Mucosa of rectum (tissue), 2 donors: ENCODE results near the gene HRH3.

Experiments used
- H3K27ac ChIP-seq, 2 donors: one replicate each; pipeline ENCODE4 v1.7.0; 2013; ENCODE audit warnings: inconsistent platforms in 2 of 2, low read depth in 2 of 2, low read length in 2 of 2
- H3K27me3 ChIP-seq, 2 donors: one replicate each; pipeline ENCODE4 v1.7.0; 2013; ENCODE audit warnings: low read length in 2 of 2; ENCODE audit not compliant: control insufficient read depth in 2 of 2, insufficient read depth in 2 of 2
- H3K36me3 ChIP-seq, 2 donors: one replicate each; pipeline ENCODE4 v1.7.0; 2013; ENCODE audit warnings: low read length in 2 of 2; ENCODE audit not compliant: control insufficient read depth in 2 of 2, insufficient read depth in 2 of 2
- H3K4me1 ChIP-seq, 2 donors: one replicate each; pipeline ENCODE4 v1.7.0; 2013; ENCODE audit warnings: low read length in 2 of 2, mild to moderate bottlenecking in 1 of 2; ENCODE audit not compliant: control insufficient read depth in 2 of 2, insufficient read depth in 2 of 2
- H3K4me3 ChIP-seq, 2 donors: one replicate each; pipeline ENCODE4 v1.7.0; 2013; ENCODE audit warnings: low read length in 2 of 2
- H3K9ac ChIP-seq, 2 donors: one replicate each; pipeline ENCODE4 v1.7.0; 2013; ENCODE audit warnings: low read length in 2 of 2, low read depth in 1 of 2, mild to moderate bottlenecking in 1 of 2
- H3K9me3 ChIP-seq, 2 donors: one replicate each; pipeline ENCODE4 v1.7.0; 2013; ENCODE audit warnings: low read length in 2 of 2; ENCODE audit not compliant: control insufficient read depth in 2 of 2
- donor health status: healthy.
- donor health status: Normal muscosa, but diverticular disease.

The HRH3 gene

GRCh38 chr20:62237801-62238568, 17.9 kb upstream of the HRH3 start, which contains the start of gene OSBPL2:
TSS of gene OSBPL2 (plus strand) at chr20:62238521. CDS start at chr20:62256185, 17,664 bp downstream.
- Histone ChIP-seq H3K9me3 (no peaks in the 10 kb centered on the region), H3K9ac (peak within 1 kb of the TSS; percentile 86 to 91), H3K4me3 (peak within 1 kb of the TSS; percentile 78 to 87), H3K4me1 (peaks cover 33 to 38% of the 10 kb centered on the region in 2 donors), H3K27me3 (no peaks in the 10 kb centered on the region), H3K36me3 (peaks cover 1 to 8% of the 10 kb centered on the region in 2 donors), H3K27ac (peak within 1 kb of the TSS; percentile 84 to 91)

DNA sequence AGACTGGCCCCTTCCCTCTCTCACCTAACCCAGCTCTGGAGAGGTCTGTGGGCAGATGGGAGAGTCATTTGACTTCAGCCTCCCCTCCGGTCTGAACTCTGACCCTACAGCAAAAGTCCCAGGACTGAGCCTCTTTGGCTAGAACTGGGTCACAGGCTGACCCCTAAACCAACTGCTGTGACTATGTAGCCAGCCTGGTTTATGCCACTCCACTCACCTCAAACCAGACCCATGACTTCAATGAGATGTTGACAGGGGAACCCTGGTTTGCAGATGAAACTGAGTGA, 17.4 kb upstream of the HRH3 start:
- Histone ChIP-seq H3K9ac (peak overlapping the region; percentile 46 to 65), H3K4me1 (peaks cover 29 to 36% of the 10 kb centered on the region in 2 donors)

DNA sequence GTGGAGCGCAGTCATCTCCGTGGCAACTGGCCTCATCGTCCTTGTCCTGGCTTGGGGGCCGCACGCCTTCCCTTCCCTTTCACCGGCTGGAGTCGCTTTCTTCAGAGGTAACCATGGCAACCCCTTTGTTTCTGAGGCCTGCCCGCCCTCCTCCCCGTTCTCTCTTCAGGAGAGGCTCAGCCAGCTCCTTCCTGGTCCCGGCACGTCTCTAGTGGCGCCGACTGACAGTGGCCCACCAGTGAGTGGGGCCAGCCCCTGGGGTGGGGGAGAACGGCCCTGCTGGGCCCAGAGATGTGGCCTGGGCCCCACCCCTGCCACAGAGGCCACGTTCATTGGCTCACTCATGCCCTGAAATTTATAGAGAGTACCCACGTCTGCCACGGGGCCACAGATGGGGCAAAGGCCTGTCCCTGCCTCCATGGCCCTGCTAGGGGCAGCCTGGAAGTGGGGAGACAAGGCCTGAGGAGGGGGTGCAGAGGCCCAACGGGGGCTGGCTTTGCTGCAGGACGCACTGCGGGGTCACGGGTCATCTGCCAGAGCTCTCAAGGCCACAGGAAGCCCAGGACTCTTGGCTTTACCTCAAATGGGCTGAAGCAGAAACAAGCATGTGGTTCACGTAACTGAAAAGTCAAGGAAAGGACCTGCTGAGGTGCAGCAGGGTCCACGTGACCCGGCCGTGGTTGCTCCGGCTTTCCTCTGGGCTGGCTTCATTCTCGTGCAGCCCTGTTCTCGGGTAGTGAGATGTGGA, 16.9 kb upstream of the HRH3 start:
- Histone ChIP-seq H3K9me3 (no peaks in the 10 kb centered on the region), H3K36me3 (peaks cover 0 to 3% of the 10 kb centered on the region in 2 donors), H3K4me1 (peaks cover 25 to 31% of the 10 kb centered on the region in 2 donors), H3K9ac (no peak overlapping the region), H3K4me3 (no peak overlapping the region), H3K27me3 (no peaks in the 10 kb centered on the region), H3K27ac (no peak overlapping the region)

More for the DNA sequence above, 17.4 kb upstream of the HRH3 start:
- peak overlapping the region; percentile 60 to 74 for H3K4me3 ChIP-seq
- no peaks in the 10 kb centered on the region for H3K27me3 ChIP-seq
- no peak overlapping the region for H3K27ac ChIP-seq
- peaks cover 0 to 6% of the 10 kb centered on the region in 2 donors for H3K36me3 ChIP-seq
- no peaks in the 10 kb centered on the region for H3K9me3 ChIP-seq

DNA sequence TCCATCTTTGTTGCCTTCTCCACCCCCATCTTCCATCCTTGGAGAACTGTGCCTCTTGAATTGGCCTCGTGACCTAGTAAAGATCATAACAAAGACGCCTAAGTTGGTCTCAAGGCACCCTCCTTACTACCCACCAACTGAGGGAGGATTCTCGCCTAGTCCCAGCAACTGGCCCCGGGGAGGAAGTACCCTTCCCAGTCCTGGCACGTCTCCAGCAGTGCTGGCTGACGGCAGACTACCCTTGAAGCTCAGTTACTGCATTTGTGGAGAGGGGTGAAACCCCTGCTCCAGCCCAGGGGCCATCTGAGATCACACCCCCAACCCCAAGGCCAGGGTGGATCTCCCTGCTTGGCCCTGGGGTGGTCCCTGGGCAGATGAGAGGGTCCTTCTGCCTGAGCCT, 16.1 kb upstream of the HRH3 start:
- Histone ChIP-seq H3K9ac (no peak overlapping the region), H3K4me3 (no peak overlapping the region), H3K36me3 (peaks cover 0 to 3% of the 10 kb centered on the region in 2 donors), H3K27ac (no peak overlapping the region), H3K27me3 (no peaks in the 10 kb centered on the region), H3K4me1 (peaks cover 20 to 27% of the 10 kb centered on the region in 2 donors), H3K9me3 (no peaks in the 10 kb centered on the region)

- Histone ChIP-seq H3K4me1 (peaks cover 18 to 22% of the 10 kb centered on the region in 2 donors), H3K9me3 (no peaks in the 10 kb centered on the region), H3K4me3 (no peak overlapping the region), H3K27ac (no peak overlapping the region), H3K27me3 (no peaks in the 10 kb centered on the region), H3K9ac (no peak overlapping the region), H3K36me3 (peaks cover 0 to 1% of the 10 kb centered on the region in 2 donors)
Observed at GRCh38 chr20:62235777-62236157, 15.7 kb upstream of the HRH3 start.

DNA sequence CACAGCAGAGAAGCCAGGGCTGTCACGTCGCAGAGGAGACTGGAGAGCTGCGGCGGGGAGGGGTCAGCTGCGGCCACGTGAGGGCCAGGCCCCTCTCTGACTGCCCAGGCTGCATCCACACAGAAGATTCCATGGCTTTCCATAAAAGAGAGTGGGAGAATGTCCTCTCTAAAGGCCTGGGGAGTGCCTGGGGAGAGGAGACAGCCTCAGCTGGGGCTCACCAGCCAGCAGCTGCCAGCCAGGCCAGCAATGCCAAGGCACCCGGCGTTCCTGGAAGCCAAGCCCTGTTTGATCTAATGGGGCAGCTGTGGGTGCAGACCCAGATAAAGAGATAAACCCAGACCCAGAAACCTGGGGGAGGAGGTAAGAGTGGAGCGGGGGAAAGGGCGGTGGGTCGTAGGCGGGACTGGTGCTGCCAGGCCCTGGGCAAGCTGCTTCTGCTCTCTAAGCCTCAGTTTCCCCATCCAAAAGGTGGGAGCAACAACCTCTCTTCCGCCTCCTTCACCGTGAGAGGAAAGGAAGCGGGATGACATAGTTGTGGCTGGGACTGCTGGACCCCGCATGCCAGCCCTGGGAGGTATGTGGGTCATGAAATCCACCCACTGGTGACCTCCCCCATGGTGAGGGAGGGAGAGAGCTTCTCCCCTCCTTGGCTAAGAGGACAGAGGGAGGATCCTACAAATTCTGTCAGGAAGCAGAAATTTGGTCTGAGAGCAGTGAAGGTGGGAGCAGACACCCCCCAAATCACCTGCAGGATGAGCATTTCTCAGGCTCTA, 15.1 kb upstream of the HRH3 start:
- H3K4me1 ChIP-seq = peaks cover 15 to 17% of the 10 kb centered on the region in 2 donors
- H3K36me3 ChIP-seq = no peaks in the 10 kb centered on the region
- no peak overlapping the region for H3K4me3 ChIP-seq
- no peaks in the 10 kb centered on the region for H3K9me3 ChIP-seq
- H3K9ac ChIP-seq = no peak overlapping the region
- H3K27me3 ChIP-seq = no peaks in the 10 kb centered on the region
- no peak overlapping the region for H3K27ac ChIP-seq

DNA sequence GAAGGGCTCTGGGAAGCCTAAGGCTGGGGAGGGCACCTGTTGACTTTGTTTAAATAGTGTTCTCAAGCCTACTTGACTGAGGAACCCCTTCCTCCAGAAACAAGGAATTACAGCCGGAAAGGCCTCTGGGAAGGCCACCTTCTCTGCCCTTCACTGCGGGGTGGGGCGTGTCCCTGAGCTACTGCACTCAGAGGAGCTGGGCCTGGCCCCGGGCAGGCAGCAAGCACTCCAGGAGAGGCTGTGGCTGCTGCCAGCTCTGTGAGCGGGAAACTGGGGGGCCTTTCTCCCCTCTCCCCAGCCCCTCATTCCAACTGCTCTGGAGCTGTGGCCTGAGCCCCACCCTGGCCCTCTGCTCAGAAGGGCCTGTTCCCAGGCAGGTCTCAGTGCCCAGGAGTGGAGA, 14.3 kb upstream of the HRH3 start:
- H3K27ac ChIP-seq = no peak overlapping the region
- H3K4me1 ChIP-seq = peaks cover 8 to 9% of the 10 kb centered on the region in 2 donors
- no peak overlapping the region for H3K4me3 ChIP-seq
- H3K9ac ChIP-seq = no peak overlapping the region
- no peaks in the 10 kb centered on the region for H3K27me3 ChIP-seq
- no peaks in the 10 kb centered on the region for H3K36me3 ChIP-seq
- H3K9me3 ChIP-seq = no peaks in the 10 kb centered on the region

DNA sequence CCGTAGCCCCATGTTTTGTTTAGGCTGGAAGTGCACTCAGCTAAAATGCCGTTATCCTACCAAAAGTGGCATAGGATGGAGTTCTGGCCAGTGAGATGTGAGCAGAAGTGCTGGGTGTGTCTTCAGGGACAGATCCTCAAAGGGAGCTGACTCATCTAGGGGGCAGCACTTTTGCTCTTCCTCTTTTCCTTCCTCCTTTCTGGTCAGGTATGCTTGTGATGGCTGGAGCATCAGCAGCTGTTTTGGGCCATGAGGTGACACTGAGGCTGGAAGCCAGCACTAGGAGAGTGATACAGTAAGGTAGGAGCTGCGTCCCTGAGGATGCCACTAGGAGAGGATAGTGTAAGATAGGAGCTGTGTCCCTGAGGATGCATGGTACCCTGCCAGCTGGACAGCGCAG, 13.6 kb upstream of the HRH3 start:
- H3K9me3 ChIP-seq = no peaks in the 10 kb centered on the region
- no peaks in the 10 kb centered on the region for H3K36me3 ChIP-seq
- H3K27me3 ChIP-seq = peaks cover 0 to under 1% of the 10 kb centered on the region in 2 donors
- no peak overlapping the region for H3K9ac ChIP-seq
- no peak overlapping the region for H3K27ac ChIP-seq
- no peak overlapping the region for H3K4me3 ChIP-seq
- H3K4me1 ChIP-seq = peaks cover 6 to 7% of the 10 kb centered on the region in 2 donors

DNA sequence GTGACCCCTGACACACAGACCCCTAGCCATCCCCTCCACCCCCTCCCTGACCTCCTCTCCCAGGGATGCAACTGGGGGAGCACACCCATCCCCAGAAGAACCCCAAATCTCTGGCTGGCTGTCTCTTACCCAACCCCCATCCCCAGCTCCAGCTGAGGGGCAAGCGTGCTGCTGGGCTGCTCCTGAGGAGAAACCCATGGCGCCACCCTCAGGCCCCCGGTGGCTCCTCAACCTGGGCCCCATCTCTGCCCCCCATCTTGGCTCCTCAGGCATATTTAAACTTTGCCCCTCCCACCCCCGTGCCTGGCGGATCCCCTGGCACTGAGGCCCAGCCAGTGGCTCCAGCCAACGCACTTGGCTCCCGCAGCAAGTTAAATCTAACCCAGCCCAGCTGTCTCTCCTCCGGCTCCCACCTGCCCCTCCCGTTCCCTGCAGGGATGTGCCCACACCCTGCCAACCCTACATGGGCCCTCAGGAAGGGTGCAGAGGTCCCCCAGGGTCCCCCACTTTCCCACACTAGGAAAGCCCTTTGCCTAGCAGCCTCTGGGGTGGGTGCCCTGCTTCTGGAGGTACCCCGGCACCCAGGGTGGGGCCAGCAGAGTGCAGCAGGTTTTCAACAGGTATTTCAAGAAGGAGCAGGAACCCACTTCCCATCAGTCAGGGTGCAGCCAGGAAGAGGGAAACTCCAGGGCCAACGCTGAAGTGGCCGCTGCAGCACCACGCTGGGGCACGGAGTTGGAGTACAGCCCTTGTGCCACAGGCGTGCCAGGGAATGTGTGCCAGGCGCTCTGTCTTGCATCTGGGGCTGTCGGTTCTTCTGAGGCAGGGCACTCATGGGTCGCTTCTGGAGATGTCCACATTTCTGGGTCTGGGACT, 12.9 kb upstream of the HRH3 start:
- no peak overlapping the region for H3K4me3 ChIP-seq
- peaks cover 9 to 11% of the 10 kb centered on the region in 2 donors for H3K4me1 ChIP-seq

More for the DNA sequence above, 12.9 kb upstream of the HRH3 start:
- Histone ChIP-seq H3K27ac (no peak overlapping the region), H3K9ac (no peak overlapping the region), H3K9me3 (no peaks in the 10 kb centered on the region), H3K36me3 (no peaks in the 10 kb centered on the region), H3K27me3 (peaks cover 0 to 2% of the 10 kb centered on the region in 2 donors)
